Measurements from ENCODE around the gene KIF24.

DNA sequence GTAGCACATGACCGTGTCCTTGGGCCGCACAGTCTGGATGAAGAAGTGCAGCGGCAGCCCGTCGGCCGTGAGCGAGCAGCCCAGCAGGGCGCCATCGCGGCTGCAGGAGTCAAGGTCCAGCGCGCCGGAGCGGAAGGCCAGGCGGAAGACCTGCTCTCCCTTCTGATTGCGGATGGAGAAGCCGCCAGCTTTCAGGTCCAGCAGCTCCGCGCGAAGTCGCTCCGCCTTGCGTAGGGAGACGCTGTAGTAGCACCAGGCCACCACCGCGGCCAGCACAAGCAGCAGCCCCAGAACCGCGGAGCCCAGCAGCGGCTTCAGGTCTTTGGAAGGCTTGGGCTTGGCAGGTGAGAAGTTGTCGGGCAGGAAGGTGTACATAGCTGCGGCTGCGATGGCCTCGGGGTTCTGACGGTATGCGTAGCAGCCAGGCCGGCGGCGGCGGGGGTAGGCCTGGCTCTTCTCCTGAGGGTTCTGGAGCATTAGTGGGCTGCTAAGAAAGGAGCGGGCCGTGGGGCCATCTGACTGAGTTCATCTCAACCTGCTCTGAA is 43.5 kb upstream of the KIF24 start:
- TF ChIP-seq, protein P1, sequence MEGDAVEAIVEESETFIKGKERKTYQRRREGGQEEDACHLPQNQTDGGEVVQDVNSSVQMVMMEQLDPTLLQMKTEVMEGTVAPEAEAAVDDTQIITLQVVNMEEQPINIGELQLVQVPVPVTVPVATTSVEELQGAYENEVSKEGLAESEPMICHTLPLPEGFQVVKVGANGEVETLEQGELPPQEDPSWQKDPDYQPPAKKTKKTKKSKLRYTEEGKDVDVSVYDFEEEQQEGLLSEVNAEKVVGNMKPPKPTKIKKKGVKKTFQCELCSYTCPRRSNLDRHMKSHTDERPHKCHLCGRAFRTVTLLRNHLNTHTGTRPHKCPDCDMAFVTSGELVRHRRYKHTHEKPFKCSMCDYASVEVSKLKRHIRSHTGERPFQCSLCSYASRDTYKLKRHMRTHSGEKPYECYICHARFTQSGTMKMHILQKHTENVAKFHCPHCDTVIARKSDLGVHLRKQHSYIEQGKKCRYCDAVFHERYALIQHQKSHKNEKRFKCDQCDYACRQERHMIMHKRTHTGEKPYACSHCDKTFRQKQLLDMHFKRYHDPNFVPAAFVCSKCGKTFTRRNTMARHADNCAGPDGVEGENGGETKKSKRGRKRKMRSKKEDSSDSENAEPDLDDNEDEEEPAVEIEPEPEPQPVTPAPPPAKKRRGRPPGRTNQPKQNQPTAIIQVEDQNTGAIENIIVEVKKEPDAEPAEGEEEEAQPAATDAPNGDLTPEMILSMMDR (IDR thresholded peaks at IDR 0.05): peak in 2 of 3 donors; percentile 38 to 52
- no peak for TF ChIP-seq POLR2A (IDR thresholded peaks at IDR 0.05)
